RWPE2 (cell line): ENCODE measurements around the gene CGNL1.

ENCODE experiments used
- ATAC-seq: fragments of 200-7000 bp; cut with Tn5 transposase; 3 replicates; pipeline ENCODE4 v1.9.1; 2021; ENCODE audit warnings: low read depth
- DNase-seq: peaks from one replicate; pipeline ENCODE4 v3.0.0-alpha.2; 2020; ENCODE audit warnings: low spot score
- H3K27ac ChIP-seq: fragments of 450-650 bp; 2 replicates; pipeline ENCODE4 v1.5.1; 2017; ENCODE audit warnings: mild to moderate bottlenecking; ENCODE audit not compliant: poor library complexity, severe bottlenecking
- H3K27me3 ChIP-seq: fragments of 250-450 bp; sonication (Bioruptor Pico); 2 replicates; pipeline ENCODE4 v1.5.1; 2021; ENCODE audit warnings: mild to moderate bottlenecking, moderate library complexity; ENCODE audit not compliant: insufficient read depth, poor library complexity, severe bottlenecking
- H3K36me3 ChIP-seq: fragments of 250-450 bp; sonication (Bioruptor Pico); 2 replicates; pipeline ENCODE4 v1.5.1; 2020; ENCODE audit warnings: low read depth, mild to moderate bottlenecking, moderate library complexity
- H3K4me1 ChIP-seq: fragments of 250-450 bp; sonication (Bioruptor Pico); 2 replicates; pipeline ENCODE4 v1.5.1; 2021; ENCODE audit warnings: mild to moderate bottlenecking, moderate library complexity; ENCODE audit not compliant: insufficient read depth, poor library complexity, severe bottlenecking
- H3K4me3 ChIP-seq: fragments of 250-450 bp; sonication (Bioruptor Pico); 2 replicates; pipeline ENCODE4 v1.5.1; 2021; ENCODE audit warnings: mild to moderate bottlenecking, moderate library complexity; ENCODE audit not compliant: severe bottlenecking
- H3K9me3 ChIP-seq: fragments of 250-450 bp; sonication (Bioruptor Pico); 2 replicates; pipeline ENCODE4 v1.5.1; 2021; ENCODE audit warnings: mild to moderate bottlenecking, moderate library complexity; ENCODE audit not compliant: severe bottlenecking
- TF ChIP-seq, protein P1 (sequence below): fragments of 450-650 bp; IDR thresholded peaks from one replicate; pipeline ENCODE4 v1.5.1; 2017; ENCODE audit warnings: mild to moderate bottlenecking, moderate library complexity; ENCODE audit not compliant: poor library complexity, severe bottlenecking

The CGNL1 gene

DNA sequence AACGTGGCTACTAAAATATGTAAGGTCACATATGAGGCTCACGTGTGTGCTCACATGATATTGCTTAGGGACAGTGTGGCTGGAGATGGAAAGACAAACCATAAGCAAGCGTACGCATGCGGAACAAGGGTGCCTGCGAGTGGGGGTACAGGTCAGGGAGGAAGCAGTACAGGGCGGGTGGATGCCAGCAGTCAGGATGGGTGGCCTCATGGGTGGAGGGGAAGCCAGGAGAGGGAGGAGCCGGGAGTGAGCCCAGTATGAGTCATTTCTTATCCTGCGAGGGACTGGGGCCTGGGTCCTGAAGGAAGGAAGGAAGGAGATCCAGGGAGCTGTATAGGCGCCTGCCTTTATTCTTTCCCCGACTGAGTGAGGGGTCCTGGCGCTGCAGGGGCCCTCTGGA is 42.0 kb upstream of the CGNL1 start:
- Histone ChIP-seq H3K4me1 (peaks cover 11% of the 10 kb centered on the region), H3K36me3 (no peaks in the 10 kb centered on the region), H3K4me3 (no peak overlapping the region), H3K9me3 (no peaks in the 10 kb centered on the region), H3K27ac (no peak overlapping the region), H3K27me3 (no peaks in the 10 kb centered on the region)
- TF ChIP-seq, protein P1, sequence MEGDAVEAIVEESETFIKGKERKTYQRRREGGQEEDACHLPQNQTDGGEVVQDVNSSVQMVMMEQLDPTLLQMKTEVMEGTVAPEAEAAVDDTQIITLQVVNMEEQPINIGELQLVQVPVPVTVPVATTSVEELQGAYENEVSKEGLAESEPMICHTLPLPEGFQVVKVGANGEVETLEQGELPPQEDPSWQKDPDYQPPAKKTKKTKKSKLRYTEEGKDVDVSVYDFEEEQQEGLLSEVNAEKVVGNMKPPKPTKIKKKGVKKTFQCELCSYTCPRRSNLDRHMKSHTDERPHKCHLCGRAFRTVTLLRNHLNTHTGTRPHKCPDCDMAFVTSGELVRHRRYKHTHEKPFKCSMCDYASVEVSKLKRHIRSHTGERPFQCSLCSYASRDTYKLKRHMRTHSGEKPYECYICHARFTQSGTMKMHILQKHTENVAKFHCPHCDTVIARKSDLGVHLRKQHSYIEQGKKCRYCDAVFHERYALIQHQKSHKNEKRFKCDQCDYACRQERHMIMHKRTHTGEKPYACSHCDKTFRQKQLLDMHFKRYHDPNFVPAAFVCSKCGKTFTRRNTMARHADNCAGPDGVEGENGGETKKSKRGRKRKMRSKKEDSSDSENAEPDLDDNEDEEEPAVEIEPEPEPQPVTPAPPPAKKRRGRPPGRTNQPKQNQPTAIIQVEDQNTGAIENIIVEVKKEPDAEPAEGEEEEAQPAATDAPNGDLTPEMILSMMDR = no peak
- peak; percentile 87 for DNase-seq
- peak; percentile 88 for ATAC-seq

DNA sequence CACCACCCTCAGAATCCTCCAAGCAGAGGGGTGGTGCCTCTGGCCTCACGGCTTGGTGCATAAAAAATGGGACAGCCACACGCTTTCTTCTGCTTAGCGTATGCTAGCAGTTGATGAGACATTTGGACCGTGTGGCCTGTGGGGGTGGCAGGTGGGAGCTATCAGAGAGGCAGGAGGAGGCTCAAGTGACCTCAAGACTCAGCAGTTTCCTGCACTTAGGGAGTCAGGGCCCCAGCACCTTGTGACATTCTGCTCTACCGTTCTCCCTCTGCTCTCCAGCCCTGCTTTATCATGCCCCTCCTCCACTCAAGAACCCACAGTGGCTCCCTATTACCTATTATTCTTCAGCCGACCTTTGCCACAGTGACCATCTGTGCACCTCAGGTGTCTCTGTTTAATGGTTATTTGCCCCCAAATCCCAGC is 41.0 kb upstream of the CGNL1 start:
- peaks cover 11% of the 10 kb centered on the region for H3K4me1 ChIP-seq
- H3K36me3 ChIP-seq = no peaks in the 10 kb centered on the region
- no peaks in the 10 kb centered on the region for H3K27me3 ChIP-seq
- TF ChIP-seq, protein P1 = no peak
- no peak overlapping the region for H3K27ac ChIP-seq
- no peaks in the 10 kb centered on the region for H3K9me3 ChIP-seq
- ATAC-seq = no peak
- no peak overlapping the region for H3K4me3 ChIP-seq
- no peak for DNase-seq

DNA sequence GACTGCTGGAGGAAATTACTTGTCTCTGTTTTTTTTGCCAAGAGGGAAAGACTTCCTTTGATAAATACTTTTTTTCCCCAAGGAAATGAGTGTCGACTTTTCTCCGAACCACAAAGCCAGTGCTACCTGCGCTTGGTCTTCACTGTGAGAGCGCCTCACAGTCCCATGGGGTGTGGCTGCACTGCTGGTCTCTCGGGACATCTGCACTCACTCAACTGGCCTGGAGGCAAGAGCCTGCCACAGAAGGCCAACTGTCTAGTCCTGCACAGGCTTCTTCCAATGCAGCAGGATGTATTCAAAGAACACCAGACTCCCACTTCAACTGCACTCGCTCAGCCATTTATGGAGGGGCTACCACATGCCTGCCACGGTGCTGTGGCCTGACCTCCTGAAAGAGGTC is 40.6 kb upstream of the CGNL1 start:
- ATAC-seq (no peak), DNase-seq (no peak)
- H3K4me1 ChIP-seq = peaks cover 11% of the 10 kb centered on the region
- H3K27ac ChIP-seq = no peak overlapping the region
- no peaks in the 10 kb centered on the region for H3K36me3 ChIP-seq
- no peaks in the 10 kb centered on the region for H3K9me3 ChIP-seq
- H3K4me3 ChIP-seq = no peak overlapping the region
- no peaks in the 10 kb centered on the region for H3K27me3 ChIP-seq
- TF ChIP-seq, protein P1 = no peak

DNA sequence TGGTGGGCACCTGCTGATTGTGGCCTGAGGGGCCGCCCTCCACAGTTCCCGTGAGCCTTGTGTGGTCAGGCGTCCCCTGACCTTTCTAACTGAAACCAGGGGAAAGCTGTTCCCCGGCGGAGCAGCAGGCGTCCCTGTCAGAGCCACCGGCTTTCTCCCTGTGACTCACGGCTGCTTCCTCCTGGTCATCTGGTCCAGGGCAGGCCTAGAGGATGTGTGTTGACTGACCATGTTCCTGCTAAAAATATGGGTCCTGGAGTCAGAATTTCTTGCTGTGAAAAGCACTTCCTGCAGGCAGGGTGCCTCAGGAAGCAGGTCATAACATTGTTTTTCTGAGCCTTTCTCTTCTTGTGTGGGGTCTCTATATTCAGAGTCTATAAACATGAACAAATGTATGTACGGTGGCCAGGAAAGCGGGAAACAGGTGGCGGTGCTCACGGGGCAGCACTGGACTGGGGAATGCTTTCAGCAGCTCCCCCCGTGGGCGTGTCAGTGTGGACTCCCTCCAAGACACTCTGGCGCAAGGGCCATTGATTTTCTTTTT is 38.4 kb upstream of the CGNL1 start:
- TF ChIP-seq, protein P1 = no peak
- H3K4me3 ChIP-seq = no peak overlapping the region
- no peaks in the 10 kb centered on the region for H3K9me3 ChIP-seq
- no peaks in the 10 kb centered on the region for H3K27me3 ChIP-seq
- ATAC-seq (no peak), DNase-seq (no peak)
- H3K27ac ChIP-seq = no peak overlapping the region
- no peaks in the 10 kb centered on the region for H3K36me3 ChIP-seq
- H3K4me1 ChIP-seq = peaks cover 11% of the 10 kb centered on the region

DNA sequence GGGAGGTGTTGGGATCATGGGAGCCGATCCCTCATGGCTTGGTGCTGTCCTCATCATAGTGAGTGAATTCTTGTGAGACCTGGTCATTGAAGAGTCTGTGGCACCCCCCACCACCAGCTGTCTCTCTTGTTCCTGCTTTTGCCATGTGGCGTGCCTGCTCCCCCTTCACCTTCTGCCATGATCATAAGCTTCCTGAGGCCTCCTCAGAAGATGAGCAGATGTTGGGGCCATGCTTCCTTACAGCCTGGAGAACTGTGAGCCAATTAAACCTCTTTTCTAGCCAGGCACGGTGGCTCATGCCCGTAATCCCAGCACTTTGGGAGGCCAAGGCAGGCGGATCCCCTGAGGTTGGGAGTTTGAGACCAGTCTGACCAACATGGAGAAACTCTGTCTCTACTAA is 37.0 kb upstream of the CGNL1 start:
- H3K27ac ChIP-seq = no peak overlapping the region
- TF ChIP-seq, protein P1 = no peak
- H3K4me3 ChIP-seq = no peak overlapping the region
- ATAC-seq = no peak
- H3K4me1 ChIP-seq = peaks cover under 1% of the 10 kb centered on the region
- no peaks in the 10 kb centered on the region for H3K36me3 ChIP-seq
- H3K27me3 ChIP-seq = no peaks in the 10 kb centered on the region
- H3K9me3 ChIP-seq = no peaks in the 10 kb centered on the region
- no peak for DNase-seq
